A375 (cell line): Measurements from ENCODE around the gene CARS2. TPM values are rescaled to one million over a fixed set of nuclear protein-coding genes. Genes with fewer than 3 reads are reported as not detected.

Source experiments
- total RNA-seq: library from RNA; depleted of rRNA; stranded (reverse); fragments of >200 nt; shearing (Covaris generic); gene quantifications from 2 replicates; pipeline ENCODE4 v1.2.3, GENCODE V29; 2014; rRNA removed

CARS2 gene, protein sequence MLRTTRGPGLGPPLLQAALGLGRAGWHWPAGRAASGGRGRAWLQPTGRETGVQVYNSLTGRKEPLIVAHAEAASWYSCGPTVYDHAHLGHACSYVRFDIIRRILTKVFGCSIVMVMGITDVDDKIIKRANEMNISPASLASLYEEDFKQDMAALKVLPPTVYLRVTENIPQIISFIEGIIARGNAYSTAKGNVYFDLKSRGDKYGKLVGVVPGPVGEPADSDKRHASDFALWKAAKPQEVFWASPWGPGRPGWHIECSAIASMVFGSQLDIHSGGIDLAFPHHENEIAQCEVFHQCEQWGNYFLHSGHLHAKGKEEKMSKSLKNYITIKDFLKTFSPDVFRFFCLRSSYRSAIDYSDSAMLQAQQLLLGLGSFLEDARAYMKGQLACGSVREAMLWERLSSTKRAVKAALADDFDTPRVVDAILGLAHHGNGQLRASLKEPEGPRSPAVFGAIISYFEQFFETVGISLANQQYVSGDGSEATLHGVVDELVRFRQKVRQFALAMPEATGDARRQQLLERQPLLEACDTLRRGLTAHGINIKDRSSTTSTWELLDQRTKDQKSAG
- 82.5 and 105 TPM in 2 replicates for total RNA-seq

DNA sequence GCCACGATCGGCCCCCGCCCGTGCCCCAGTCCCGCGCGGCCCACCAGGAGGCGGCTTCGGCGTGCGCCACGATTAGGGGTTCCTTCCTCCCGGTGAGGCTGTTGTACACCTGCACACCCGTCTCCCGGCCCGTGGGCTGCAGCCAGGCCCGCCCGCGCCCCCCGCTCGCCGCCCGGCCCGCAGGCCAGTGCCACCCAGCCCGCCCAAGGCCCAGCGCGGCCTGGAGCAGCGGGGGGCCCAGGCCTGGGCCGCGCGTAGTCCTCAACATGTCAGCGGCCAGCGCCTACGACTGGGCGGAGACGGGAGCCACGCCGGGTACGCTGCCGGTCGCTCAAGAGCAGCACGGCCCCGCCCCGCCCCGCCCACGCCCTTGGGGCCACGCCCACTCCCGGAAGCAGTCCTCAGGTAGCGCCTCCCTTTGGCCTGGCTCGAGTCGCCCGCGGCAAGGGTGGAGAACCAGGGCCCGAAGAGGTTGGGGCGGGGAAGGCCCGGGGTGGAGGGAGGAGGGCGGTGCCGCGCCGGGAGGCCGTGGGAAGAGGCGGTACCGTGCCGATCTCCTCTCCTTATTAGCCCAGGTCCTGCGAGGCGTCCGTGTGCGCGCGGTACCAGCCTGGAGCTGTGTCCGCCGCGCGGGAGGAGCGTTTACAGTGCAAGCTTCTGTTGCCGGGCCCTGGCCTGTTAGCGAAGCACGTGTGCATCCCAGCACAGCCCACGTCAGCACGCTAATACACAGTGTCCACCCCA is at the start of gene CARS2:
Gene CARS2, minus strand, starts transcription at position 291 of the 744 bp plus-strand sequence. Its CDS starts 23 bp downstream, at position 268.

DNA sequence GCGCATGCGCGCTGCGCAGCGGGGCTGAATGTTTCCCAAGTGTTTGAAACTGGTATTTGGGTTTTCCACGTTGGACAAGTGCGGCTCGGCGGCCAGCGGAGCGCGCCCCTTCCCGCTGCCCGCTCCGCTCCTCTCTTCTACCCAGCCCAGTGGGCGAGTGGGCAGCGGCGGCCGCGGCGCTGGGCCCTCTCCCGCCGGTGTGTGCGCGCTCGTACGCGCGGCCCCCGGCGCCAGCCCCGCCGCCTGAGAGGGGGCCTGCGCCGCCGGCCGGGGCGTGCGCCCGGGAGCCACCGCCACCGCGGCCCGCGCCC is 7.7 kb upstream of the CARS2 start, which contains the start of gene ING1:
Gene ING1, plus strand, starts transcription at position 59 of the 311 bp plus-strand sequence. CDS start 450 bp downstream, outside the sequence.

DNA sequence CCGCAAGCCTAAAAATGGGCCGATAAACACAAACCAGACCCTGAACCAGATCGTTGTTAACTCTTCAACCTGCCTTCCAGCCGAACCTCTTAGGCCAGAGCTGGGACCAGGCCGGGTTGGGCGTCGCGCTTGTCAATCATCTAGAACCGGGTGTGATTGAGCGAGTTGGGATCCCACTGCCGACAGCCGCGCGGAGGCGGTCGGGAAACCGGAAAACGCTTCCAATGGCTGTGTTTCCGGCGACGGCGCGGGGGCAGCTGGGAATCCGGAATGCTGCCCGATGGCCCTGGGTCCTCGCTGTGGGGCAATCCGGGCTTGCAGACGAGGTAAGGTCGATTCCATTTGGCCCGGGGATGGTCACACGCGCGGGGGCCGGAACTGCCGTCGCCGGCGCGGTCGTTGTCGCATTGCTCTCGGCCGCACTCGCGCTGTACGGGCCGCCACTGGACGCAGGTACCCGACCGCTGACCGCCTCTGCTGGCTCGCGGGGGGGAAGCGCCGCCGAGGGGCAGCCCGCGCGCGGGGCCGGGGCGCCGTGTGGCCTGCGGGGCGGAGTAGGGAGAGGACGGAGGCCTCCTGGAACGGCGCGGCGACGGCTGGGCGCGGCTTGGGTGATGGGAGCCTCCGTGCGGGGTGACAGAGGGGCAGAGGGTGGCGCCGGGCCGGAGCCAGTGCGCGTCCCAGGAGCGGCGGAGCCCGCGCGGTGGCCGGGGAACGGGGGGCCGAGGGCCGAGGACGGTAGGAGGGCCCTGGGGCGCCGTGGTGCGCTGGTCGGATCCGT is 90.4 kb downstream of the CARS2 start, which contains the start of gene NAXD:
Gene NAXD, plus strand, starts transcription at position 224 of the 781 bp plus-strand sequence. Its CDS starts 57 bp downstream, at position 281.

Other genes starting within 250 kb of the CARS2 start
- 39.0 and 44.7 TPM in 2 replicates for gene RAB20, start 144.4 kb downstream of the CARS2 start, total RNA-seq
- gene NAXD, start 90.6 kb downstream of the CARS2 start, total RNA-seq: 29.2 and 34.8 TPM in 2 replicates
- 49.5 and 49.9 TPM in 2 replicates for gene ING1, start 7.6 kb upstream of the CARS2 start, total RNA-seq
- 129 and 130 TPM in 2 replicates for gene ANKRD10, start 209.0 kb upstream of the CARS2 start, total RNA-seq